Activated CD8-positive, alpha-beta memory T cell treated with anti-CD3 and anti-CD28 coated beads, Interleukin-2, amount 50 U/mL, for 24 hours (primary cell): ENCODE results near the gene GLP2R.
"Not testable (repeated sequence)": the region's sequence is repeated elsewhere in the genome, so short reads cannot be mapped to it uniquely, and the experiment has no call there.

ENCODE experiments used
- DNase-seq: peaks from one replicate; pipeline ENCODE4 v3.0.0-alpha.2; 2020; ENCODE audit errors: extremely low read depth

Gene GLP2R

DNA sequence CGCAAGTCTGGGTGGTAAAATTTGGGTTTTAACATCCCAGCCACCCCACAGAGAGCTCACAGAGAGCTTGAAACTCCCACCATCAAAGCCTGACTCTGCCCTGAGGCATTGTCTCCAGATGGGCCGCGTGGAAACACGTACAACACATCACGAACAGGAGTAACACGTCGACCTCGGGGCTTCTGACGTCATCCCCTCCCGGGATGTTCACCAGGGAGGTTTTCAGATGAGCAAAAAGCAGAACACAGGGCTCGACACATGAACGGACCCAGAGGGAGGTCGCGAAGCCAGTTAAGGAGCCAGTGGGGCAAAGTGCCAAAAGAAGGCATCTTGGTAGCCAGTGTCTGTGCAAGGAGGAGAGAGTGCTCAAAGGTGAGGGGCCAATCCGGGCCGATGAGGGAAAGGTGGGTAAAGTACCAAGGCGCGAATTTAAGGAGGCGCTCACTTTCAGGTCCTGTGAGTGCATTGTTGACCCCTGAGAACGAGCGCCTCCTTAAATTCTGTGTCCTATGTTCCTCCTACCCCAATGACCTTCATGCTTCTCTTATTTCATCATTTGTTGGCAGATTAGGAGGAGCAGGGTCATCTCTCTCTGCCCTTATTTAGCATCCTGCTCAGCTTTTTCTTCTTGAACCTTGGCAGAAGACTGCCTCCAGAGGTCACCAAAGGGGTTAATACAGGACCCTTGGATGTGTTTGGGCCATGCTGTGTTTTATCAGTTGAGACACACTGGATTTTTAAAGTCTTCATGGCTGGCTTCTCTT is 73.7 kb downstream of the GLP2R start:
- no peak for DNase-seq

DNA sequence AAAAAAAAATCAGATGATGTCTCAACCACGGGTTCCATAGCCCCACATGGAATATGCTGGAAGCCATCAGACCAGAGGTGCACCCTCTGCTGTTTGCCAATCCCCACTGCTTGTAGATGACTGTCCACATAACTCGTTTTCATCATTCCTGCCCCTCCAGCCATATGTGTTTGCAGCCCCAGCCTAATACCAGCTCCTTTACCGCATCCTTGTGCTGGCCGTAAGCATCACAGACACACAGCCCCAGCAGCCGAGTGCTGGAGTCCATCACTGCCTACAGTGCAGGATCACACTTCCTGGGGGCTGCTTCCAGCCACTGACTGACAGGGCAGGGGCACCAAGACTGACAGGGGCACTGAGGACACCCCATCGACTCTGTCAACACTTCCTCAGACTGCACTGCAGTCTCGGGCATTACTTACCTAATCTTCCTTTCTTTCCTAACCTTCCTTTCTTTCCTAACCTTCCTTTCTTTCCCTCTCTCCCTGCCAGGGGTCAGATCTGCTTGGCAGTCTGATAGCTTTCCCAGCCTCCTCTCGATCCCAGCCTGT is 74.4 kb downstream of the GLP2R start:
- DNase-seq: no peak

DNA sequence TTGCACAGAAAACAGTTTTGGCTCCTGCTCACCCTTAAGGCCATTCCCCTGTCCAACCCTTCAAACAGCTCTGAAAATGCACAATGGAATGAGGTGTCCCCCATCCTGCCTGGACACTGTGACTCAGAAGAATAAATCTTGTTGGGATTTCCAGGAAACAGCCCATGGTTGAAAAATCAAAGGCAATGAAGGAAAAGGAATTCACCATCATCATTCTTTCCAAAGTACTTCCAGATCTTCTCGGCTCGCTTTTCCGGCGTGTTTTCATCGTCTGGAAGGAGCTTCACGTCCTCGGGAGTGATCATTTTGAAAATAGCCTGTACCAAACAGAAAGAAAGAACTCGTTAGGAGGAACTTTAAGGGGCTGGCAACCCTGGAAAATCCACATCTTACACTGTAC is 75.1 kb downstream of the GLP2R start:
- no peak for DNase-seq

DNA sequence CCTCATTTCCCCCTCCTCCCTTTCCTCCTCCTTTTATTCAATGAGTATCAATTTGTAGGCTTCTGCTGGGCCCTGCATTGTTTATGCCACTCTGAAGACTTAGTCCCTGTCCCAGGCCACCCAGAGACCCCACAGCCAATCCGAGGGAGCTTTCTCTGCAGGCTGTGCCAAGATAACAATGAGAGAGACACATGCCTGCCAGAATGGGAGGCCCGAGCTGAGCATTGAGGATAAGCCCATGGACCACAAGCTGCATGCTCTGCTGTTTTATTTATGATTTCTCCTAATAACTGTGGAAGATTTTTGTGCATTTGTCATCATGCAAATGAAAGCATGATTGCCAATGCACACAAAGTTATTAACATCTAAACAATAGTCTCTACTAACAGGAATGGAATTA is 76.4 kb downstream of the GLP2R start:
- no peak for DNase-seq

DNA sequence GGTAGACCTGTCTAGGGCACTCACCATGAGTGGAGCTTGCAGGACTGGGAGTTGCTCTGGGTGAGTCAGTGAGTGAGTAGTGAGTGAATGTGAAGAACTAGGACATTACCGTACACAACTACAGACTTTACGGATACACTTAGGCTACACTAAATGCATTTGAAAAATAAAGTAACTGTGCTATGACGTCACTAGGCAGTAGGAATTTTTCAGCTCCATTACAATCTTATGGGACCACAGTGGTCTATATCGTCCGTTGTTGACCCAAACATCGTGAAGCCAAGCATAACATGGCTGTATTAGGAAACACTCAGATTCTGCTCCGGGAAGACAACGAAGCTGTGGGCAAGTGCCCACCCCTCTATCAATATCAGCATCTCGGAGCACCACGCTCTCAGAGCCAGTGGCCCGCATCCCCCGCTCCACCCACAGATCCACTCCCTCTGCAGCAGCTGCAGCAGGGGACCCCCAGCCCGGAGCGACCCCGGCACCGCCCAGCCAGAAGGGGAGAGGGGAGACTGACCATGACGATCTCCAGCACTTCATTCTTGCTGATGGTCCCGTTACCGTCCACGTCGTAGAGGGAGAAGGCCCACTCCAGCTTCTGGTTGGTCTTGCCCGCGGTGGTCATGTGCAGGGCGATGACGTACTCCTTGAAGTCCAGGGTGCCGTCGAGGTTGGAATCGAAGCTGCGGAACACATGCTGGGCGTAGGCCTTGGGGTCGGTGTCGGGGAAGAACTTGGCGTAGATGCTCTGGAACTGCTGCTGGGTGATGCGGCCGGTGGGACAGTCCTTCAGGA is 78.8 kb downstream of the GLP2R start:
- DNase-seq: no peak

DNA sequence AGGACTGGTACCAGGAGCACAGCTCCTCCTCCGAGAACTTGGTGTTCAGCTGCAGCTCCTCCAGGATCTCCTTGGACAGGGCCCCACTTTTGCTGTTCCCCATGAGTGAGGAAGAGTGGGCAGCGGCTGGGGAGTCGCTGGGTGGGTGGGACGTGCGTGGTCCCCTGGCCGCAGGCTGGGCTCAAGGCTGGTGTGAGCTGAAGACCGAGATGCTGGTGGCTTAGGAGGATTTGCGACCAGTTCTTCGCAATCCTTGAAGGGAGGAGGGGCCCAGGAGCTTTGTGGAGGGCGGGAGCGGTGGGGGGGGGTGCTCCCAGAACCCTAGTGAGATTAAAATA is 79.3 kb downstream of the GLP2R start, which contains the start of gene RCVRN:
TSS of gene RCVRN (minus strand) at position 194 of the 338 bp plus-strand sequence. CDS start at position 103, 91 bp downstream.
- no peak for DNase-seq

DNA sequence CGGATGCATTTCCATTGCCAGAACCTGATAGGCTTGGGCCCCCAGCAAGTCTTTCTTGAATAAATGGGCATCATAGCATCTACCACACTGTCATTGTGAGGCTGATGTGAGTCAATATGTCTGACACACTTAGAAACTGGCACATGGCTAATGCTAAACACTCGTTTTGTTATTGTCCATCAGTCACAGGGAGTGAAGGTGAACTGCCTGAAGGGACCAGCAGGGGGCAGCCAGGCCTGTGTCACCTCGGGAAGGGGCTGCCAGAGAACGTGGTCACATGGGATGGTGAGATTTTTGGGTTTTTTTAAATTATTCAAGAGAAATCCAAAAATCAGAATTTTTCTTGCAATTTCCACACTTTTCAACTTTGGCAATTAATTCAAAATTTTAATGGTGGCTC is 80.2 kb downstream of the GLP2R start:
- DNase-seq: no peak

DNA sequence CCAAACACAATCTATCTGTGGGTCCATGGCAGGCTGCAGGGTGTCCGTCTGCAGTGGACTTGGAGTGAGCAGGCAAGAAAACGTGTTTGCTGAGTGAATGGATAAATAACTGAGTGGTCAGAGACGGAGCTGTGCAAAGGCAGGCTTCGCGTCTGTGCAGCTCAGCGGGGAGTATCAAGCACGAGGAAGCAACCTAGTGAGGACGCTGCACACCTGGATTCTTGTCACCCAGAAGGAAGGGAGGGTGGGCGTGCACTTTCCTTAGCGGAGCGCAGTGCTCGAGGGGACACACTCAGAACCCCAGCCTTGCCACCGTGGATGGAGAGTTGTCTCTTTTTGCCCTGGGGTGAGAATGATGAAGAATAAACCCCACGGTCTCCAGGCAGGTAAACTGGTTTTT is 80.9 kb downstream of the GLP2R start:
- no peak for DNase-seq

DNA sequence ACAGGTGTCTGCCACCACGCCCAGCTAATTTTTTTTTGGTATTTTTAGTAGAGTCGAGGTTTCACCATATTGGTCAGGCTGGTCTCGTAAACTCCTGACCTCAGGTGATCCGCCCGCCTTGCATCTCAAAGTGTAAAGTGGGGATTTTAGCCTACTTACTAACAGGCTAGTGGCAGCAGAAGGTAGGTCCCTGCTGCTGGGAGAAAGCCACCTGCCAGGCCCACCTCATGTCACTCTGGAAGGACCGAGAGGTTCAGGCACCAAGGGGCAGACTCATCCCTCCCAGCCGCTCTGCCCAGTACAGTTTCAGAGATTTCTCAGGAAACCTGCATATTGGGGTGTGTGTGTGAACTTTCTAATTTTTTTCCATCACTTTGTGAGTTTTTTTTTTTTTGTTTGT is 81.4 kb downstream of the GLP2R start:
- DNase-seq: no peak

DNA sequence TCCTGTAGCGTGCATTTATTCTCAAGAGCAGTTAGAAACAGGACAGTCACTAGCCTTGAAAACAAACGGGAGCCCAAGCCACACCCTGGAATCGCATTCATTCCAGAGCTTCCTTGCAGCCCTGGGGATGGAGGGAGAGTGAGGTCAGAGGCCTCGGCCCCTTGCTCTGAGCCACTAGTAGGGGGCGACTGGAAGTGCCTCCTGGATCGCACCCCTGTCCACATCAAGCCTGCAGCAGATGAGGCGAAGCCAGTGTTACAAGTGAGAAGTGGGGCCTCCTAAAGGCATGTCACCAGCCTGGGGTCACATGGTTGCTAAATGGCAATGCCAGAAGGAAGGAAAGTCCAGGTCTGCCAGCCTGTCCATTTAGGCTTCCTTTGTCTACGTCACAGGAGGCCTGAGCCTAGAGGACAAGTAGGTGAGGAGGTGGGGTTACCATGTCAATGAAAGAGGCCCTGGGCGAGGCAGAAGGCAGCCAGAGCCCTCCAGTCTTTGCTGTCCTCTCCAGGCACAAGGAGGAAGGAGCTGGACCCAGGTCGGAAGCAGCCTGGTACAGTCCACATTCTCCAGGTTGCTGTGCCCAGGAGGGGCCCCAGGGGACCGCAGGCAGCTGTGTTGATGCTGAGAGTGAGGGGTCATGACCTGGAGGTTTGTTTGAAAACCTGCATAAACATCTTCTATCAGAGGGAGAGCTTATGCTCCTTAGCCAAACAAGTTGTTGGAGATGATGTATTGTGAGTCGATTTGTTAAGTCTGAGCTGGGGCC is 82.3 kb downstream of the GLP2R start:
- DNase-seq: no peak

DNA sequence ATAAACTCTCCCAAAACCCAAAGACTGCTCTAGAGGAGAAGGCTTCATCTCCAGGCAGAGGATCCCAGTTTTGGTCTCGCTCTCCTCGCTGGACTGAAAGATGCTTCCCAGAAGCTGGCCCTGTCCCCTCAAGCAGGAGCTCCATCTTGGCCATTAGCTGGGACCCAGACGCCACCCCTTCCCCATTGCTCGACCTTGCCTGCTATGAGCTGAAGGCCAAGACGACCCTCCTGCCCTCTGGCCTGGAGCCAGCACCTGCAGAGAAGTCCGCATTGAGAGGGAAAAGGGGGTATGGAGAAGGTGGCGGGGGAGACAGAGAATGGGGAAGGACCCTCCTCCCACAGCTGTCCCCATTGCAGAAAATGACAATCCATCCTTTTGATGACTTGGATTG is 82.9 kb downstream of the GLP2R start:
- DNase-seq: no peak

DNA sequence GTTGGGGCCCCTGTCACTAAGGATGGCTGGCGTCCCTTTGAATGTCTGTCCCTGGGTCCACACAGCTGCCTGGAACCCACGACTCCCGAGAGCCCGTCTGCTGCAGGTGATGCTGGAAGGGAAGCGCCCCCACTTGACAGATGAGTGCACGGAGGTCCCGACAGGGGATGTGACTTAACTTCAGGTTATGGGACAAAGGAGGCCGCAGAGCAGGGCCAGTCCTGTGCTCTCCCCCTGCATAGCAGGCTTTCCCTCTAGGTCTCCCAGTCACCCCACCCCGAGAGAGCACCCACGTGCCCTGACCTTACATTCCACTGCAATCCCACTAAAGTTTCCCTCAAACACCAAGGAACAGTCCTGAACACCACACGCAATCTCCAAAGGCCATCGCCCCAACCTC is 85.4 kb downstream of the GLP2R start:
- DNase-seq: no peak

DNA sequence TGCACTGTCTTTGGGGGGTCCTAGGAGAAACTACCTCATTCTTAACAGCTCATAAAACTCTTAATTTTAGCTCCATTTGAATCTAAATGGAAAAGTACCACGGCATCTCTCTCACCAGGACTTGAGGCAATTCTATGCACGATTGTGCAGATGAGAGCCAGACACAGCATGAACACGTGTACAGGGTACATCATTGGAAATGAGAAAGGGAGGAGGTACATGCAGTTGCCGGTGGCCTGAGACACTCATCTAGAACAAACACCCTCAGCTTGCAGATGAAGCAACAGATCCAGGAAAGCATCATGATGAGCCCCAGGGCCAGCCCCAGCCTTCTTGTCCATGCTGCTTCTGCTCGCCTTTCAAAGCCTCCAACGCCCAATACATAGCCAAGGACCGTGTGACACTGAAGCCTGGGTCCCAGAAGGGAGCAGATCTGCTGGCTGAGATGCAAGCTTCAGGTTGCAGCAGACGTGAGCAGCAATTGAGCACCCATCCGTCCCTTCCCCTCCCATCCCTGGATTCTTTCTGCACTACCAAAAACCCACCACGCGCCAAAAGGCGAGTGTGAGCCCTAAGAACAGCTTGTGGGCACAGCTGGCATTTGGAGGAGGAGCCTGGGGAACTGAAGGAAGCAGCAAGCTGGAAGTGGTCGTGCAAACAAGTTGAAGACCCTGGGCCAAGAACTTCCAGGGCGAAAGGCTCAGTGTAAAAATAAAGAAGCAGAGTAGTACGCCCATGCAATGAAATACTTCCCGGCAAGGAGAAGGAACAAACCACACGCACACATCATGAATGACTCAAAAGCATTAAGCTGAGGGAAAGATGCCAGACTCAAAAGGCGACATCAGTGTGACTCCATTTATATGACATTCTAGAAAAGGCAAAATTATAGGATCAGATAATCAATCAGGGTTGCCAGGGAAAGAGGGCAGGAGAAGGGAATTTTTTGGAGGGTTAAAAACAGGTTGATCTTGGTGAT is 86.7 kb downstream of the GLP2R start:
- no peak for DNase-seq

DNA sequence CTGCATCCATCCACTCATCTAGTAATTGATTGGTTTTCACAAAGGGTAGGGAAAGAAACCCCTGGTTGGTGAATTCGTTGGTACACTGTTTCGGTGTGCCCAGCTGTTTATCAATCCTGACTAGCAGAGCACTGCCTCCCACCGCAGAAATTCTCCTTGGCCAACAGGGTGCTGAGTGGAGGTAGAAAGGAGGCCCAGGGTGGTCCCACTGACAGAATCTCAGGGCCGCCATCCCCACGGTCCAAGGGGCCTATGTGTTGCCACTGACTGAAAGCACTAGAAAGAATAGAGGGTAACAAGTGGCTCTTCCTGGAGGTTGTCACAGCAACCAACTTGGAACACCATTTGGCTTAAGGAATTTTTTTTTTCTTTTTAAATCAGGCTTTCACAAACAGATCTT is 87.8 kb downstream of the GLP2R start:
- DNase-seq: no peak

DNA sequence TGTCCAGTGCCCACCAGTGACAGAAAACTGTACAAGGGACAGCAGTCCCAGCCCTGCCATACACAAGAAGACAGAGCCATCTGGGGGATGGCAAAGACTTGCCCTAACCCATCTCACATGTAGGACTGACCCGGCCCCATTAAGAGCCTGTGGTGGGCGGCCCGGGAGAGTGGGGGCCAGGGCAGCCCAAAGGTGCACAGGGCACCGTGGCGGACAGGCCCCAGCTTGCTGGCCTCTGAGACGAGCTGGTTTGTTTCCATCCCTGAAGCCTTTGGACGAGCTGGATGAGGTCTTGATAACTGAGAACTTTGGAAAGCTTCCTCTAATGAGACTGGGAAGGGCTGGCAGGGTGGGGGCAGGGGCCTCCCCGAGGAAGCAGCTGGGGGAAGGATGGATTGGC is 90.4 kb downstream of the GLP2R start:
- no peak for DNase-seq

DNA sequence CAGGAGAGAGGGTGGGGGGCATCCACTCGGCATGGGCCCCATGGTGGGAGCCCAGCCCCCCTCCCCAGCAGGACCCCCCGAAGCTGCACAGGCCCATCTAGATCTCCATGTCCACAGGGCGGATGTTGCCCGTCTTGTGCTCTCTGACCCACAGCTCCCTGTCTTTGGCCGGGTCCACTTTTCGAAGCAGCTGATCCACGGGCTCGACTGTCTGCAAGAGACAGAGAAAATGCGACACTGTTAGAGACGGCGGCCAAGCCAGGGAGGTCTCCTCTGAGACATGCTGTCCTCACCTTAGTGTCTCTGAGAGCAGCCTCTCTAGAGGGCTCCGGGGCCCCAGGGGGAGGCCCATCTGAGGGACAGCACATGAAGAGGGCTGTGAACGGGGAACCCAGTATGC is 91.4 kb downstream of the GLP2R start:
- no peak for DNase-seq

DNA sequence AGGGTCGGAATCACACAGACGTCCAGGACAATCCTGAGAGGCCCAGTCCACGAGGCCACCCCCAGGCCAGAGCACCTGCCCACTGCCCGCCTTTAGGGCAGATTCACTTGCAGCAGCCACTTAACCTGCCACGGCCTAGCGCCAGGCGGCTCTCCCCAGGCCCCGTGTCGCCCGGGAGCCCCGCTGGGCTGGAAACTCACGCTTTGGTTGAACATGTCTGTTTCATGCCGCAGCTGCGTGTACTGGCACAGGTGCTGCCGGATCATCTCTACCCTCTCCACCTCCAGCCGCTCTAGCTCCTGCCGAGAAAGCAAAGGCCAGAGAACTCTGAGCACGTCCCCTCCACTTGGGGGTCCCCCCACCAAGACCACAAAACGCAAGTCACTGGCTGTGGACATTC is 92.1 kb downstream of the GLP2R start:
- no peak for DNase-seq

DNA sequence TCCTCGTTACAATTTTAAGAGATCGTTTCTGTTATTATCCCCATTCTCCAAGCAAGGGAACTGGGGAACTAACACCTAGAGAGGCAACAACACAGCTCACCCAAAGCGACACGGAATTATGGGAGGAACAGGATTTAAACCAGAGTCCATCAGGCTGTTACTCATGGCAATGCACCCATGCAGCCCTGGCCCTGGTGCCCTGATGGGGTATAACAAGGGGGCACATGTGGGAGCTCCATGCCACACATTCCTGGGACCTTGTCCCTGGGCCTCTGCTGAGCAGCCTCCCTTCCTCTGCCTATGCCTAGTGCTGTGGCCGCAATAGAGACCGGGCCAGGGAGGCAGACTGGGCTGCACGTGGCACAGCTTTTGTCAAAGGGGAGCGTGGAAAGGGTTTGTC is 92.6 kb downstream of the GLP2R start:
- DNase-seq: no peak

DNA sequence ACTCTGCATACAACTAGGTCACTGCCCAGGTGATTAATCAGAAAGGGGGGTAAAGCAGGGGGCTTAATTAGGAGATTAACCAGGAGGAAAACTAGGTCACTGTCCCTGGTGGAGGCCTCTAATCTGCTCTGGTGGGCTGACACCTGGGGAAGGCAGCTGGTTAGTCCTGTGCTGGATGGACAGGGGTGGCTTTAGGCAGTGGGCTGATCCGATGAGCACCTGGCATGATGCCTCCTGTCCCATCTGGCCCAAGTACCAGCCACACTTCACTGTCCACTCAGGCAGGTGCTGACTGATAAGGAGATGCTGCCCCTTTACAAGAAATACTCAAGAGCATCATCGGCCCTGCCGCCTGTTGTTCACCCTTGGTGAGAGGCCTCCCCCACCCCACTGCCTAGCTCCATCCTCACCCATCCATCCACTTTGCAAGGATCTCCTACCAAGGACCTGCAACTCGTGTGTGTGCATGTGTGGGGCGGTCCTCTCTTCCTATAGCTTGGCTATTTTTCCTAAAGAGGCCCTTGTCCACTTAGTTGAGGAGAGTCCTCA is 93.2 kb downstream of the GLP2R start:
- DNase-seq: no peak

DNA sequence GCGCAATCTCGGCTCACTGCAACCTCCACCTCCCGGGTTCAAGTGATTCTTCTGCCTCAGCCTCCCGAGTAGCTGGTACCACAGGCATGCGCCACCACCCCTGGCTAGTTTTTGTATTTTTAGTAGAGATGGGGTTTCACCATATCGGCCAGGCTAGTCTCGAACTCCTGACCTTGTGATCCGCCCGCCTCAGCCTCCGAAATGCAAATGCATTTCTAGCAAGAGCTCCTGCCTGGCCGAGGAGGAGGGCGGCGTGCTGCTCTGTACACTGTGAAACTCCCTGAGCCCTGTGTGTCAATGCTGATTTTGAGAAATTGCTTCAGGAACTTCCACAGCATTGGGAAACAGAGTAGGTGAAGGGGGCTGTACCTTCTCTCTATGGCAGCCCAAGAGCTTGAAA is 95.5 kb downstream of the GLP2R start:
- not testable (repeated sequence) for DNase-seq
